Measurements from ENCODE around the gene ACTL7A.

DNA sequence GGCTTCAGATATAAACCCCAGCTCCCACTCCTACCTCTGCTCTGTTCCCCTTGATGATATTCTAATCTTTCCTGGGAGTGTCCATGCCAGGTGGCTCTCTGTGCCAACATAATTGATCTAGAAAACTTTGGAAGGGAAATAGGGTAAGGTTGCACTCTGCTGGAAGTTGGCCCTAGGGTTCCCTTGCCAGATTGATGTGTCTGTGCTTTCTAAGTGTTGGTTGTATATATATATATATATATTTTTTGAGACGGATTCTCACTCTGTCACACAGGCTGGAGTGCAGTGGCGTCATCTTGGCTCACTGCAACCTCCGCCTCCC is 29.9 kb upstream of the ACTL7A start:
- no peak for TF ChIP-seq CTCF (IDR thresholded peaks at IDR 0.05)
- no peak for TF ChIP-seq POLR2A (IDR thresholded peaks at IDR 0.05)
- no peak for TF ChIP-seq POLR2AphosphoS5 (IDR thresholded peaks at IDR 0.05)
- no peak for TF ChIP-seq EP300 (IDR thresholded peaks at IDR 0.05; ENCODE audit: low read depth)

All from transverse colon (tissue), 4 donors.